Fibroblast of mammary gland (primary cell): Measurements from ENCODE around the gene SF1.

Experiments used
- DNase-seq: peaks from one replicate; pipeline ENCODE4 v3.0.0-alpha.2; 2010; ENCODE audit warnings: low read depth
- H3K4me3 ChIP-seq: 2 replicates; pipeline ENCODE4 v1.5.1; 2011; ENCODE audit warnings: low read depth, mild to moderate bottlenecking, low read length, moderate library complexity; ENCODE audit not compliant: control insufficient read depth
- CTCF ChIP-seq: conservative IDR thresholded peaks from 2 replicates; pipeline ENCODE4 v1.5.1; 2011; ENCODE audit warnings: low read depth, low read length, inconsistent platforms; ENCODE audit not compliant: control insufficient read depth, insufficient read depth

Gene SF1

GRCh38 chr11:64755681-64756361, 22.5 kb downstream of the SF1 start:
- H3K4me3 ChIP-seq: no peak overlapping the region
- TF ChIP-seq CTCF: no peak
- no peak for DNase-seq

DNA sequence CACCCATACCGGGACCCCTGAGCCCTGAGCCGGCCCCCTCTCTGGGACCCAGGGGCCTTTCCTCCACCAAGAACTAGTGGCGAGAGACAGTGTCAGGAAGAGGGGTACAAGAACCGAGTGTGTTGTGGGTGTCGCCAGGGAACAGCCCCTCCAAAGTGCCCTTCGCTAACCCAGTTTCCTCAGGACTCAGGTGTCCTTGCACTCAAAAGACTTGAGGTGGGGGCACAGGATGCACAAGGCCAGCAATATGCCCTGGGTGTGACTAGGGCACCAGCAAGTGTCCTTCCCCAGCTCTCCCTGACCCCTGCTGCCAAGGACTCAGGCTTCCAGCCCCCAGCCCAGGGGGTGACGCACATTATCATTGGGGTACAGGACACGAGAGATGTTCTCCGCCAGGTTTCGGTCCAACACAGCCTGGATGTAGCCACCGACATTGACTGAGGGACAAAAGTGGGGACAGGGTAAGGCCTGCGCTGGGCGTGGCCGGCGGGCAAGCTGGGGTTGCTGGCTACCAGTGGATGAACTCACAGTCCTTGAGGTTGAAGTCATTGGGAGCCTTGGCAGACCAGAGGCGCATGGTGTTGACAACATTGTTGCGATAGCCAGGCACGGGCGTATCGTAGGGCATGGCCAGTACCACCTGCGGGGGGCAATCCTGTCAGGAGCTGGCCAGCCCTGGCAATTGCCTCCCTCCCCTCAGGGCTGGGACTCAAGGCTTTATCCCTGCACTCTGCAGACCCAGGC, 23.3 kb downstream of the SF1 start:
- no peak for DNase-seq
- H3K4me3 ChIP-seq: no peak overlapping the region
- no peak for TF ChIP-seq CTCF

DNA sequence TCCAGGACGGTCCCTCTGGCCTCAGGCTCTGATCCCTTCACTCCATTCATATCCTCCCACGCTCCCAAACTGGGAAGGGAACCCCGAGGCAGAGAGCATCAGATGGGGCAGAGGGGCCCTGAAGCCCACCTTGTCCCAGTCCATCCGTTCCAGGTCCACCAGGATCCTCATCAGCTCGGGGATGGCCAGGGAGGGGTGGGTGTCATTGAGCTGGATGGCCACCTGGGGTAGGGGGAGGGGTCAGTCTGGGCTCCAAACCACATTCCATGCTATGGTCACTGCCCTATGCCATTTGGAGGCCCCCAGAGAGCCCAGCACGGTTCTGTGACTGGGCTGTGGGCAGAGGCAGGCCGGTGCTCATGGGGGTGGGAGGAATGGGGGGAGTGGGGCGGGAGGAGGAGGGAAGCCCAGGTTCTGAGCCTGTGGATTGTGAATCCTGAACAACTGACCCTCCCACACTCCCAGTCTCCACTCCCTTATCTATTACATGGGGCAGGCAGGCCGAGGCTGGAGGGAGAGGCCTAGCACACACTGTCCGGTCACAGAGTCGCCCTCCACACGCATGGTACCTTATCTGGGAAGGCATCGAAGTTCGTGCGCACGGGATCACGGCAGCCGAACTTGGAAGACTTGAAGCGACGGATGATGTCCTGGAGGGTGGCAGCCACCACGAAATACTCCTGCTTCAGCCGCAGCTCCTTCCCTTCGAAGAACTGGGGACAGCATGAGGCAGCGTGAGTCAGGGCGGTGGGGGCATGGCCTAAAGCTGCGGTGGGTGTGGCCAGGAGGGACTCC, 24.0 kb downstream of the SF1 start:
- DNase-seq: no peak
- TF ChIP-seq CTCF: no peak
- H3K4me3 ChIP-seq: no peak overlapping the region

DNA sequence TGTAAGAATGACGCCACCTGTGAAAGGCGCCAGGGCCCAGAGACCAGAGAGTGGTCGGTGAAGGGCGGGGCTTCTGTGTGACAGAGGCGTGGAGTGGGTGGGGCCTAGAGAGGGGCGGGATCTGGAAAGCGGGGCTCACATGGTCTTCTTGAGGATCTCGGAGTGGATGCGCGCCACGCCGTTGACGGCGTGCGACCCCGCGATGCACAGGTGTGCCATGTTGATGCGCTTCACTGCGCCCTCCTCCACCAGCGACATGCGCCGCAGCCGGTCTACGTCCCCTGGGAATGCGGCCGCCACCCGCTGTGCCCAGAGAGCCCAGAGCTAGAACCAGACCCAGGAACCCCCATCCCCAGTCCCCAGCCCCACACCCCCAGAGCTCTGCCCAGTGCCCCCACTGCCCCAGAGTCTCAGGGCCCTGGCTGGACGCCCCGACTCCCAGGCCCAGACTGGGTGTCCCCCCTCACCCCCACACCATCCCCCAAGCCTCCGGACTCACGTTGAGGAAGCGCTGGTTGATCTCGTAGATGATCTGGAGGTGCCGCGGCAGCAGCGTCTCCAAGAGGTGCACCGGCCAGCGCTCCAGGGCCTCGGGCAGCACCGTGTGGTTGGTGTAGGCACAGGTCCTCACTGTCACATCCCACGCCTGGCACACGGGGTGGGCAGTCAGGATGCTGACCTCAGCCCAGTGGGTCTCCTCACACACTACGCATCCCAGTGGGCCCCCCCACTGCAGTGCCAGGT, 24.8 kb downstream of the SF1 start:
- no peak overlapping the region for H3K4me3 ChIP-seq
- no peak for DNase-seq
- no peak for TF ChIP-seq CTCF

GRCh38 chr11:64753019-64753379, 25.3 kb downstream of the SF1 start:
- TF ChIP-seq CTCF: no peak
- no peak for DNase-seq
- H3K4me3 ChIP-seq: no peak overlapping the region

- TF ChIP-seq CTCF: no peak
- no peak overlapping the region for H3K4me3 ChIP-seq
- DNase-seq: no peak
Measured at GRCh38 chr11:64752175-64752970, 26.0 kb downstream of the SF1 start.
